NB4 (cell line): Measurements from ENCODE around the gene USP9X.
"Not testable (repeated sequence)": the region's sequence is repeated elsewhere in the genome, so short reads cannot be mapped to it uniquely, and the experiment has no call there.

Experiments
- DNase-seq: peaks from one replicate; pipeline ENCODE4 v3.0.0; 2010; ENCODE audit warnings: low read depth
- H3K4me3 ChIP-seq: one replicate; pipeline ENCODE4 v1.5.1; 2011; ENCODE audit warnings: mild to moderate bottlenecking, low read depth, low read length, moderate library complexity
- CTCF ChIP-seq: IDR thresholded peaks from one replicate; pipeline ENCODE4 v1.5.1; 2012; ENCODE audit warnings: low read depth, low read length
- MAX ChIP-seq: IDR thresholded peaks from 2 replicates; pipeline ENCODE4 v1.6.1; 2011; ENCODE audit warnings: low read depth, low read length
- MYC ChIP-seq: IDR thresholded peaks from 2 replicates; pipeline ENCODE4 v1.6.1; 2011; ENCODE audit warnings: low read depth, low read length
- POLR2A ChIP-seq: IDR thresholded peaks from 2 replicates; pipeline ENCODE4 v1.6.1; 2011; ENCODE audit warnings: mild to moderate bottlenecking; ENCODE audit not compliant: insufficient read length; ENCODE audit errors: extremely low read depth

The USP9X gene

GRCh38 chrX:41097326-41097725 is 12.1 kb downstream of the USP9X start:
- no peak for DNase-seq
- no peak overlapping the region for H3K4me3 ChIP-seq
- no peak for TF ChIP-seq MYC
- no peak for TF ChIP-seq CTCF
- TF ChIP-seq MAX, result no peak
- TF ChIP-seq POLR2A, result no peak

GRCh38 chrX:41100200-41100599 is 15.0 kb downstream of the USP9X start:
- TF ChIP-seq MYC (no peak), POLR2A (no peak), CTCF (no peak), MAX (no peak)
- no peak for DNase-seq

DNA sequence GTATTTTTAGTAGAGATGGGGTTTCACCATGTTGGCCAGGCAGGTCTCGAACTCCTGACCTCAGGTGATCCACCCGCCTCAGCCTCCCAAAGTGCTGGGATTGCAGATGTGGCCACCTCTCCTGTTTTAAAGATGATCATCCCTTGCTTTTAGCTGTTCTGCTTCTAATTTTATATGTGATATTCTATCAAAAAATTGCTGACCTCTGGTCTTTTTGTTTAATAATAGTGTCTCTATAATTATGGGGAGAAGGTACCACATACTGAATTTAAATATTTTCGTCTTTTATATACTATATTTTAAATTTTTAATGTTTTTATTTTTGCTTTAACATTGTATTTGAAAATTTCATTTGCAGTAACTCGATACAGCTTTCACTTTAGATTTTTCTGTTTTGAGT is 15.6 kb downstream of the USP9X start:
- DNase-seq, result no peak
- TF ChIP-seq MYC (no peak), MAX (no peak), CTCF (no peak), POLR2A (no peak)
- H3K4me3 ChIP-seq, result no peak overlapping the region

More at GRCh38 chrX:41100200-41100599, 15.0 kb downstream of the USP9X start:
- H3K4me3 ChIP-seq, result no peak overlapping the region

- no peak overlapping the region for H3K4me3 ChIP-seq
- no peak for DNase-seq
- TF ChIP-seq MAX (no peak), POLR2A (no peak), MYC (no peak), CTCF (no peak)
Measured at GRCh38 chrX:41105005-41105404, 19.8 kb downstream of the USP9X start.

DNA sequence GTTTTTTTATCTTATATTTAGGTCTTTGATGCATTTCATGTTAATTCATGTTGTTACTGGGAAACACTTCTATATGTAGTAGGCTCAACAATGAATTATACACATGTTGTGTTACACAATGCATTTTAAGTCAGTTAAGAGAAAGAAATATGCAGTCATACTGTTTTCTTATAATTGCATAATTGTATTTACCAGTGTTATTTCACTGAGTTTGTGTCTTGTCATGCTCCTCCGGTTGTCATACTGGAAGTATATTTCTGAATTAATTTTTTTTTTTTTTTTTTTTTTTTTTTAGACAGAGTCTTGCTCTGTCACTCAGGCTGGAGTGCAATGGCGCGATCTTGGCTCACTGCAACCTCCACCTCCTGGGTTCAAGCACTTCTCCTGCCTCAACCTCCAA is 21.0 kb downstream of the USP9X start:
- DNase-seq, H3K4me3 ChIP-seq: not testable (repeated sequence)

DNA sequence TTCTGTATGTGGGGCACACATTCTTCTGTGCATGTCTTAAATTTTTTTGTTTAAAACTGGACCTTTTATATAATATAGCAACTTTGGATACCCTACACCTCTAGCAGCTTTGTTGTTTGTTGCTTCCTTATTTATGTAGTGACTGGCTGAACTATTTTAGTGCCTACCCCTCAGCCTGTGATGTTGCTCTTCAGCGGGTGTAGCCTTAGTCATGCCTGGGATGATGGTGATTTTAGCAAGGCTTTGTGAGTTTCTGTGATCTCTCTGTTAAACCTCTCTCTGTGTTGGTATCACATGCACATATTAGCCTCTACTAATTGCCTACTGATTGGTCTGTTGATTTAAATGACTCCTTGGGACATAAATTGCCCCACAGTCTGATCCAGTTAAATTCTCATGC is 22.8 kb downstream of the USP9X start:
- DNase-seq, result no peak
- no peak for TF ChIP-seq MYC
- TF ChIP-seq POLR2A, result no peak
- no peak for TF ChIP-seq MAX
- no peak overlapping the region for H3K4me3 ChIP-seq

GRCh38 chrX:41108463-41109205 is 23.4 kb downstream of the USP9X start:
- no peak for DNase-seq
- TF ChIP-seq POLR2A (no peak), MYC (no peak), MAX (no peak), CTCF (no peak)
- H3K4me3 ChIP-seq, result no peak overlapping the region
